Upper lobe of left lung (tissue), 4 donors: ENCODE data around the gene KLHL11.

Experiments
- CTCF ChIP-seq, 6 experiments: fragments of 450-650 bp in 4 of 6; fragments of 200-600 bp in 2 of 6; sonication (generic) in 2 of 6; IDR thresholded peaks; one replicate each; pipeline ENCODE4 v1.5.1; 2016 to 2019; ENCODE audit warnings: antibody characterized with exemption in 6 of 6
- EP300 ChIP-seq, 4 donors: sonication (generic); formaldehyde crosslinking; IDR thresholded peaks; one replicate each; pipeline ENCODE4 v1.5.1; 2017; ENCODE audit warnings: antibody characterized with exemption in 4 of 4, control low read depth in 2 of 4
- POLR2A ChIP-seq, 4 donors: fragments of 450-650 bp; IDR thresholded peaks; one replicate each; pipeline ENCODE4 v1.5.1; 2016 to 2017; ENCODE audit warnings: antibody characterized with exemption in 4 of 4, mild to moderate bottlenecking in 2 of 4
- POLR2AphosphoS5 ChIP-seq, 2 donors: sonication (generic); formaldehyde crosslinking; IDR thresholded peaks; one replicate each; pipeline ENCODE4 v1.5.1; 2017; ENCODE audit warnings: antibody characterized with exemption in 2 of 2

- TF ChIP-seq CTCF (IDR thresholded peaks at IDR 0.05) (no peak), POLR2AphosphoS5 (IDR thresholded peaks at IDR 0.05) (no peak), POLR2A (IDR thresholded peaks at IDR 0.05) (no peak), EP300 (IDR thresholded peaks at IDR 0.05) (no peak)
These were observed 26.2 kb upstream of the KLHL11 start for GRCh38 chr17:41891135-41892020.
